ENCODE results near the gene DDX17.
"Not testable (repeated sequence)": the region's sequence is repeated elsewhere in the genome, so short reads cannot be mapped to it uniquely, and the experiment has no call there.

DNA sequence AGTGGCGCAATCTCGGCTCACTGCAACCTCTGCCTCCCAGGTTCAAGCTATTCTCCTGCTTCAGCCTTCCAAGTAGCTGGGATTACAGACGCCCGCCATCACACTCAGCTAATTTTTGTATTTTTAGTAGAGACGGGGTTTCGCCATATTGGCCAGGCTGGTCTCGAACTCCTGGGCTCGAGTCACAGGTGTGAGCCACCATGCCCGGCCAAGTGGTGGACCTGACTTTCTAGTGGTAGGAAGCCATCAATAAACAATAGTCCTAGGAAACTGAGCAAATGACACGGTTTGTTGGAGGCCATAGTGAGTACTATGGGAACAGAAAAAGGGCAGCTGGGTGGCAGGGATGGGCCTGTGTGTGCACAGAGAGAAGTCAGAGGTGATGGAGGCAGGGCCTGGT is 35.9 kb downstream of the DDX17 start:
- TF ChIP-seq, protein P1, sequence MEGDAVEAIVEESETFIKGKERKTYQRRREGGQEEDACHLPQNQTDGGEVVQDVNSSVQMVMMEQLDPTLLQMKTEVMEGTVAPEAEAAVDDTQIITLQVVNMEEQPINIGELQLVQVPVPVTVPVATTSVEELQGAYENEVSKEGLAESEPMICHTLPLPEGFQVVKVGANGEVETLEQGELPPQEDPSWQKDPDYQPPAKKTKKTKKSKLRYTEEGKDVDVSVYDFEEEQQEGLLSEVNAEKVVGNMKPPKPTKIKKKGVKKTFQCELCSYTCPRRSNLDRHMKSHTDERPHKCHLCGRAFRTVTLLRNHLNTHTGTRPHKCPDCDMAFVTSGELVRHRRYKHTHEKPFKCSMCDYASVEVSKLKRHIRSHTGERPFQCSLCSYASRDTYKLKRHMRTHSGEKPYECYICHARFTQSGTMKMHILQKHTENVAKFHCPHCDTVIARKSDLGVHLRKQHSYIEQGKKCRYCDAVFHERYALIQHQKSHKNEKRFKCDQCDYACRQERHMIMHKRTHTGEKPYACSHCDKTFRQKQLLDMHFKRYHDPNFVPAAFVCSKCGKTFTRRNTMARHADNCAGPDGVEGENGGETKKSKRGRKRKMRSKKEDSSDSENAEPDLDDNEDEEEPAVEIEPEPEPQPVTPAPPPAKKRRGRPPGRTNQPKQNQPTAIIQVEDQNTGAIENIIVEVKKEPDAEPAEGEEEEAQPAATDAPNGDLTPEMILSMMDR (IDR thresholded peaks at IDR 0.05): not testable (repeated sequence)
- TF ChIP-seq POLR2A (IDR thresholded peaks at IDR 0.05): not testable (repeated sequence)

All from lower leg skin (tissue), 3 donors.